ENCODE data around the gene PDE4D.

The PDE4D gene

DNA sequence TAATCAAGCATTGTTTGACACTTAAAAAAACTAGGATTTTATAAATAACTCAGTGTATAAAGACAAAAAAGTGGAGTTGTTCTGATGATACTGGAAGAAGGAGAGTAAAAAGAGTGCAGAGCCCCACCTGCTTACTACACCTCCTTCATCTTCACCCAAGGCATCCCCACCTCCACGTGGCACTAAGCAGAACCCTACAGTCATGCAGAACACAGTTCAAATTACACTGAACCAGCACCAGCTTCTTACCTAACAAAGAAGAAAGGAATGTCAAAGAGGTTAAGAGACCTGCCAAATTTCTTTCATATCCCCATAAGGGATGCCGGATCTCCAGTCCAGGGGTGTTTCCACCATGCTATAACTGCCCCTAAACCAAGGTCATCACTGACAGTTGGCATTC is 55.5 kb downstream of the PDE4D start:
- DNase-seq = no peak

DNA sequence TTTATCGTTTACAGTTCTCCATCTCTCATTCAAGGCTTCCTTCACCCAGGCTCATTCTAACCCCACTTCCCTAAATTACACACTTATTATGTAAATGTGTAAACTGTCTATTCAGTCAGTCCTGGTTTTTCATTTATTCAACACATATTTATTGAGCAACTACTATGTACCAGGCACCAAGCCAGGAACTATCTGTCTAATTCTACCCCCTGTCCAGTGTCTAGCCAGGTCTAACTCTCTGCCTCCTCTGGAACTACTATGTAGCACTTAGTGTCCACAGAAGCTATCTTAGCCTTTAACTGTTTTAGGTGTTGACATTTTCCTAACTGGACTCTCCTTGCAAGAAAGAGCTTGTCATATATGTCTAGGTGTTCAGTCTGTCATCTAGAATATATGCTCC is 56.5 kb downstream of the PDE4D start:
- no peak for DNase-seq

DNA sequence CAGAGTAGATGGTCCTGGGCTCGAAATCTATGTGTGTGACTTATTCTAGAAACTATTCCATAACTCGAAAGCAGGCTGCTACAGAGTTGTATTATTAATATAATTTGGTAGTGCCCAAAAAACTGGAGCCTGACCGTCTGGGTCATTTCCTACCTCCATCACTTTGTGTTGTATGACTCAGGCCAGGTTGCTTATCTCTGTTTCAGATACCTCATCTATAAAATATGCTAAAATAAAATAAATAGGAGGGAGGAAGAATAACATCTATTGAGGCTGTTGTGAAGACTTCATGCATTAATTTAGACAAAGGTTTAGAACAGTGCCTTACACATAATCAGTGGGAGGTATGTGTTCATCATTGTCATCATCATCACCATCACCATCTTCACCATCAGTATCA is 57.7 kb downstream of the PDE4D start:
- no peak for DNase-seq

DNA sequence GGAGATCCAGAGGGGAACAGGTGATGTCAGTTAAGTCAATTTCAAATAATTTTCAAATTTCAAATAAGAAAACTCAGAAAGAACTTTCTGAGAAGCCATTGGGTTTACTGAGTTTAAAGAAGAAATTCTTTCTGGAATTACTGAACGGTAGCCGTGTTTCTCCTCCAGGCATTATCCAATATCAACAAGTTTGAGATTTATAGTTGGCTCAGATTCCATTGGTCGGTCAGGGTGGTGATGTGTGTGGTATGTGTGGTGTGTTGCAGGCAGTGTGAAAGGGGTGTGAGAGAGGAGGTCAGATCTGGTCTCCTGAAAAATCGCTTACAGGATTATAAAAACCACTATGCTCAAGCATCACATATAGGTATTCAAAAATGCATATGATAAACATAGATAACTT is 60.1 kb downstream of the PDE4D start:
- DNase-seq = no peak

DNA sequence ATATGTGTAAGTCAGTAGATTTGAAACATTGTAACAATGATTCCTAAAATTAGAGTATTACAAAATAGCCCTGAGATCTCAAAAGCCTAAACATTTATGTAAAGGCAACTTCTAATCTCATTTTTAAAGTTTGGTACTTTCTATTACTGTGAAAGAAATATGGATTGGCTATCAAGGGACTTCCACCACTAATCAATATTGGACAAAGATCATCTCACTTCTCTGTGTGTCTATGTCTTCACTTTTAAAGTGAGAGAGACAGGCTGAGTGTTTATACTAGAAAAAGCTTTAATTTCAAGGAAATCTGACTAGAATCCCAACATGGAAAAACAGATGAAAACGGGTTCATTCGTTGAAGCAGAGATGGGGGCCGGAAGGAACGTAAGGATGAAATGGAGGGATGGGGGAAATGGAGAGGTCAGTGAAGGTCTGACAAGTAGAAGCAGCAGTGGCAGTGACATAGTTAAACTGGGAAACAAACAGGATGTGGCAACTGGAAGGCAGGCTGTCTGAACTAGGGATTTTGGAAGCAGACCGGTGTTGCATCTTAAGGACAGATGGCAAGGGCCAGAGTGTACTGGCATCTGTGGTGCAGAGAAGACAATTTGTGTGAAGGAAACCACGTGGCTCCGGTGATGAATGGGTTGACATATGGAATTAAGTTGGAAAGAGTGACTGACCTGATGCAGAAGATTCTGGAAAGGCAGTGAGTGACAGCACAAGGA is 60.8 kb downstream of the PDE4D start:
- DNase-seq = no peak

DNA sequence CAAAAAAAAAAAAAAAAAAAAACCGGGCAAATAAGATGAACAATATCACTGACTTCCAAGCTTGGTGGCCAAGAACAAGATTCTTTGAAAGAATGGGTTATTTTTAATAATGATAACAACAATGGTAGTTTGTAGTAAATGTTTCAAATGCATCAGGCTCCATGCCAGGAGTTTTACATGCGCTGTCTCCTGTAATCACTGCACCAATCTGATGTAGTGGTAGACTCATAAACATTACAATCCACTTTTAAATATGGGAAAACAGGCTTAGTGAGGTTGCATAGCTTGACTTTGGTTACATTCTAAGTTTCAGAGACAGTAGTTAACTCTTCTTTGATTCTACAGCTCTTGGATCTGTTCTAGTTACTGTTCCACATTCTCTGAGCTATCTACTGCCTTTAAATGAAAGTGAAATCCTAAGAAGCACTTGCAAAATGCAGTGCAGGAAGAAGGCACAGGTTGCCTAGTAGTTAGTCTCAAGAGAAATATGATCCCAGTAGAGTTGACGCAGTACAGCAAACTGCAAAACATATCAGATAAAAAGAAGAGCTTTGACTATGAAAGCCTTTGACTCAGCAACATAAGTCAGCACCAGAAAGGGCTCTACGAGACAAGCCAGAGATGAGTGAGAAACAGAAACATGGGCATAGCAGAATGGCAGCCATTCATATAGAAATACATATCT is 62.1 kb downstream of the PDE4D start:
- no peak for DNase-seq

DNA sequence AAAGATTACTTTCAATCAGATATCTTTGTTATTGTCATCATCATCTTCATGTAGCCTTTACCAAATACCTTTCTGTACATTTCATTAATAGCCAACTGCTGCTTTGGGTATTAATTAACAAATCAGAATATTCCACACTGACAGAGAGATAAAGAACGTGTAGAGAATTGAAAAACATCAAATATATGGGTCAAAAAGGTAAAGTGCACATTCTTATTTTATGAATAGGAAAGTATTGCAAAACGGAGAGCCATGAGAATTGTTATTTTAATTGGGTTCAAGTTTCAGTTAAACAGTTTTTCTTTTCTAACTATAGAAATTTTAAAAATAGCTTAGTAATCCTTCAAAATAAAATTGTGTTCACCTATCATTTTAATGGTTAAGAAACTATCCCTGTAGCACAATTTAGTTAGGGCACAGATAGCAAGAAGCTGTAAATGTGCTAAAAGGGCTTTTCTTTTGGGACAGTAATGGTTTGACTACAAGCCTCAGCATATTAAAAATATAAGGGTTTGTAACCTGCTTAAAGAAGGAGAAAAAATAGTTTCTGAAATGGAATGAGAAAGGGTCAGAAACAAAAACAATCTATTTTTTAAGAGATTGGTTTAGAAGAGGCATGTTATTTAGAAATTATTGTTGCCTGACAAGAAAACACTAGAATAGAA is 62.9 kb downstream of the PDE4D start:
- DNase-seq = no peak

DNA sequence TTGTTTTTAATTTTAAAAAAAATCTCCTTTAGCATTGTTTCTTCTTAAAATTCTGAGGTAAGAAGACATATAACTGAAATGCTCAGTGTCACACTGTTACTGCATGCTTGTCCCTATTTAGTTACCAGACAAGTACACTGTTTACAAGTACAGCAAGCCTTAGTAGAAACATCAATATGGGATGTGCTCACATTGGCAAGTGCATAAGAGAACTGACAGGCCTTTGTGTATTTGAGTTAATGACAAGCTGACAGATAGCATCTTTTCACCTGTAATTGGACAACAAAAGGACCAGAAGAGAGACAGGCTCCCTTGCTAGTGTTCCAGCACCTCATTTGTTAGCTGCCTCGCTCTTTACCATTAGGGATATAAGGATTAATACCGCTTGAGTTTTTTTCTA is 63.6 kb downstream of the PDE4D start:
- DNase-seq = no peak

DNA sequence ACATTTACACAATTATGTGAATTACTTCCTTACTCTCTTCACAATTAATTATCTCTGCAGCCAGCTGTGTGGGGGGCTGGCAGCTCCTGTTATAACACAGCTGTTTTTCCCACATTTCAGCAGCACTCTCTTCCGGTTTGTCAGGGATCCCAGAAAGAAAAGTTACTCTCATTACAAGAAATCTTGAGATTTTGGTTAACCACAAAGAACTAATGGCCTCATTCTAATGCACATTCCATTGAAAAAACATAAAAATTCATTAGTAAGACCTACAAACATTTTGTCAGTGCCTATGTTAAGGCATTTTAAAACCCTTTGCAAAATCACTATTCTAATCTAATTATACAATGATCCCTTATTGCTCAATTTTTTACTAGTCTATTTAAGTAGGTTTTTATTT is 64.1 kb downstream of the PDE4D start:
- no peak for DNase-seq

DNA sequence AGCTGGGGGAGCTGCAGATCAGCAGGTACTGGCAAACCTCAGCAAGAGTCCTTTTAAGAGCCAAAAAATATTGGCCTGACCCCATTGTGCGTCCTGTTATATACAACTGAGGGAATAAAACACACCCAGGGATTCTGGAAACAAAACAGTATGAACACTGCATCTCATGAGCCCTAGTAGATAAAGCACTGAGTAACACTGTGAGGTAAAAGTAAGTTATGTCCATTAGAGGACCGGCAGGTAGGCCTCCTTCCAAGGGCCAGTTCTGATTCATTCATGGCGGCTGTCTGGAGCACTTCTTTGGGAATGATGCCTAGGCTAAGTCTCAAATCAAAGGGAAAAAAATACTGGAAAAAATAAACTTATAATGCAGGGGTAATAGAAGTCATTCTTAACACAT is 64.9 kb downstream of the PDE4D start:
- no peak for DNase-seq

DNA sequence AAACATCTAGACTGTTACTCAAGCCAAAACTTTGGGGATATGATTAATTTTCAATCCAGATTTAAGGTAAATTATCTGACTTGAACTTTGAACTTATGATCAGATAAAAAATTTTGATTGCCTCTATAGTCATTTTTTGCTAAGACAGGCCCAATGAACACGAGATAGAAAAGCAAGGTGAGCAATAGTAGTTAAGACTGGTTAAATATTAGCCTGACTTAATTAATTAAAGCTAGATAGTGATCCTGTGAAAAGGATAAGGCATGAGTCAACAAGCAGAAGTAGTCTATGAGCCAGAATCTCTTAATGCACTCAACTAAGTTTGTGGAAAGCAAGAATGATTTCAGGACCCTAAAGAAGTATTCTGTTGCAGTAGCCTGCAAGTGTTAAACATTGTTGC is 66.5 kb downstream of the PDE4D start:
- no peak for DNase-seq

DNA sequence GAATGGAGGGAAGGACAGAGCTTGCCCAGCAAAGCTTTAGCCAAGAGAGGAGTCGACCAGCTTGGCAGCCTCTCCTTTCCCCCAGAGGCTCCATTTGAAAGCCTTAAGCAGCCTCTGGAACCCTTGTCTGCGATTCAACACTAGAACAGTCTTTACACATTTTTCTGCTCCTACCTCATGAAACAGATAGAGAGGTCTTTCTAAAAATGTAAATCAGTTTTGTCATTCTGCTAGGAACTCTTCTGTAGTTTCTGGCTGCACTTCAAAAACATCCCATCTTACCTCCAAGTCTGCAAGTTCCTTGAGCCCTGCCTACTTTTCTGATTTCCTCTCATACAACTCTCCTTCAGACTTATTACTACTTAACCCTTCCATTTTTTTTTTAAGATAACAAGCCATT is 70.1 kb downstream of the PDE4D start:
- DNase-seq = no peak

DNA sequence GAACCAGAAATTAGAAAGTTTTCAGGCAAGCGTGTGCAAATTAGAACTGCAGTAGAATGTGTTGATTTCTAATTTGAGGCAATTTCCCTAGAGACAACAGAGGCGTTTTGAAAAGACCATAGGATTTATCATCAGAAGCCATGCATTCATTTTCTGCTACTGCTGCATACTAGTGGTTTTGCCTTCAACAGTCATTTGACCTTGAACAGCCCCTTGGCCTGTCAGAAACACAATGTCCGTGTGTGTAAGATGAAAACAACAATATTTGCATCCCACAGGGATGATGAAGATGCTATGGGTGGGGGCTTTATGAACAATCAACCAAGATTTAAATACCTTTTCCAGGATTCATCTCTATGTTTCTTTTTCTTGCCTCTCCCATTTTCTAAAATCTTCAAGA is 73.7 kb downstream of the PDE4D start:
- DNase-seq = no peak

DNA sequence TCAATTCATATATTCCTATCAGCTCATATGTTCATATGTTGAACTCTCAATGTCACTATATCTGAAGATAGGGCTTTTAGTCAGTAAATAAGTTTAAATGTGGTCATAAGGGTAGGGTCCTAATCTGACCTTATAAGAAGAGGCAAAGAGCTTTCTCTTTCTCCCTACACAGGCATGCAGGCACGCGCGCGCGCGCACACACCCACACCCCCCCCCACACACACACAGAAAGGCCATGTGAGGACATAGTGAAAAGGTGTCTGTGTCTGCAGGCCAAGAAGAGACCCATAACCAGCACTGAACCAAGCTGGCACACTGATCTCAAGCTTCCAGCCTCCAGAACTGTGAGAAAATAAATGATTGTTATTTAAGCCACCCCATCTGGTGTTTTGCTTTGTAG is 76.0 kb downstream of the PDE4D start:
- DNase-seq = no peak

DNA sequence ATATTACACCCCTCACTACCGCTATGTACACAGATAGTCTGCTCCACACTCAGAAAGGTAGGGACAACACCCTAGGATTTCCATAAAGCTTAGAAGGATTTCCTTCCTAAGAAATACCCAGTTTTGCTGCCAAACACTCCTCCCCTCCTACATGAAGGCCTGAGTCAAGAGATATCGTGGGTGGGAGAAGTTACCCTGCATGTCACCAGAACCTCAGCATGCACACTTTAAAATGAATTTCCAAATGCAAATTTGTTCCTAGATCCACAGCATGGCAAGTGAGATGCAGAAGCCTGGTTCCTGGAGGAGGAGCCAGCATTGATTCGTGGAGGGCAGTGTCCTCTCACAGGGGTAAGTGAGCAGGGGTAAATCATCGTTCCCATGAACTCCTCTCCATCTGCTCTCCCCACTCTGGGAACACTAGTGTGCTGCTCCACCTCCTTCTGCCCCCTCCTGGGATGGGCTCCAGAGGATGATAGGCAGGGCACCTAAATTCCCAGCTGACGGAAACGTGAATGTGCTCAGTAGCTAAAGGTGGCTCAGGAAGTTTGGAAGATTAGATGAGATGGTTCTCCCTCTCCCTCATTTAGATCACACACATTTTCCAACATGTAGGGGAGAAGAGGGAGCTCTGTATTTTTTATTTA is 76.7 kb downstream of the PDE4D start:
- no peak for DNase-seq

DNA sequence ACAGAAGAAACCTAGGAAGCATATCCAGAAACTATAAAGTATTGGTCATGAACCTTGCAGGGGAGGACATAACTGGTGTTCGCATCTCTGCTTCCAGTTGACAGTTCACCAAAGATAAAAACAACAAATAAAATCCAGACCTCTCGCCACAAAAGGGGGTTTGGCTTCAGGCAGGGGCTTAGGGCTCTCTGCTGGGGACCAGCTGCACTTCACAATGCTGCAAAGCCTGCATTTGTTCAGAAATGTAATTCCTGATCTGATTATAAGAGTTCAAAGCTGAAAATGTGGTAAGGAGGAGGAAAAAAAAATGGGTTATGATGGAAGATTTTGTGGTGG is 79.0 kb downstream of the PDE4D start:
- DNase-seq = no peak

DNA sequence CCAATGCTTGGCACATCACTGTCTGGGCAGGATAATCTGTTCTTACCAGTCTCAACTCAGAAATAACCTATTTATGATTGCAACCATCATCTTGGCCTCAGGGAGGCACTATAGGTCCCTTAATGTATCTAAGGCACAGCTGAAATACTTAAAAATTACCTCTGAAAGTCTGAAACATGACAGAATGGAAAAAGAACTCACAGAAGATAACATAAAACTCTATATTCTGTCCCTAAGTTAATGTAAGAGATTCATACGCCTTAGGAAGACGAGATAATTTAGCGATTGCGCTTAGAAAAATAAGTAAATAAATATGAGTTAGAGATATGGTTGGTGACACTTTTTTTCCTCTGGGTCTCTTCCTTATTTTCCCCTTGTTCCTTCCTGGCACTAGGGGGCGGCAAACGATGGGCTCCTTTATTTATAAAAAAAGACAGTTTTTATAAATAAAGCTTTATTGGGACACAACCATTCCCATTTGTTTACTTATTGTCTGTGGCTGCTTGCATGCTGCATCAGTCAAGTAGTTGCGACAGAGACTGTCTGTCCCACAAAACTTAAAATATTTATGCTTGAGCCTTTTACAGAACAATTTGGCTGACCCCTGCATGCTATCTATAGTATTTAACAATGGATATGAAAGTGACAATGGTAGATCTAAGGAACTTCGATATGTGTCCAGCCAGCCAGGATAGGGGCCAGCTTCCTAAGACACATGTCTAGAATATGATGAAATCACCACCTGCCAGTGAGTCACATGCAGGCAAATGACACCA is 79.6 kb downstream of the PDE4D start:
- DNase-seq = peak; percentile 45

DNA sequence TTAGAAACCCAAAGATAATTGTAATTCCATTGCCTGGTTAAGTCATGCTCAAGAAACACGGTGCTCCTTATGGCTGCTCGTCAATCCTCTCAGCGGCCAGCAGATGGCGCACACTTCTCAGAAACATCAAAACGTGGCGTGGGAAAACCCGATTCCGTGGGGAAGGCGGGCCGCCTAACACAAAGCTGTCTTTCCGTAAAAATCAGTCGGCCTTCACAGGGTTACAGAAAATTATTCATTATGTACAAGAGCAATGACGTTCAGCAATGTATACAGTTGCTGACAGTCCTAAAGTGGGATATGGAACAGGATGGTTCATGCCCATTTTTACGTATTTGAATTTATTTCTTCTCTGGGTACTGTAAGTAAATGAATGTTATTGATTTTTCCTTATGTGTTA is 83.5 kb downstream of the PDE4D start:
- peak; percentile 70 for DNase-seq

DNA sequence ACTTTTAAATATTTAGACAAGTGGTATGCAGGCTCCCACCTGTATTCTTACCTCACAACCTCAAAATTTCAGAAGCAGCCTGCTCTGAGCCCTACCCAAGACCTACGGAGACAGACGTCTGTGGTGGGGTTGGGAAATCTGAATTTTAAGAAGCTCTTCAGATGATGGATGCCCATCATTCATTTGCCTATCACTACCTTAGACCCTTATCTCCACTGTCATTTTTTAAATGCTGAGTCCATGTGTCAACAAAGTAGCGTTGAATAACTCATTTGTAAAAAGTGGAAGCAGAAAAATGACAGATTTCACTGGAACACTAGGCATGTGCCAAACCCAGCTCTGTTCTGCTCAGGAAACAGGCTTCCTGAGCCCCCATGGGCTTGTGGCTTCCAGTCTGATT is 85.7 kb downstream of the PDE4D start:
- DNase-seq = no peak

DNA sequence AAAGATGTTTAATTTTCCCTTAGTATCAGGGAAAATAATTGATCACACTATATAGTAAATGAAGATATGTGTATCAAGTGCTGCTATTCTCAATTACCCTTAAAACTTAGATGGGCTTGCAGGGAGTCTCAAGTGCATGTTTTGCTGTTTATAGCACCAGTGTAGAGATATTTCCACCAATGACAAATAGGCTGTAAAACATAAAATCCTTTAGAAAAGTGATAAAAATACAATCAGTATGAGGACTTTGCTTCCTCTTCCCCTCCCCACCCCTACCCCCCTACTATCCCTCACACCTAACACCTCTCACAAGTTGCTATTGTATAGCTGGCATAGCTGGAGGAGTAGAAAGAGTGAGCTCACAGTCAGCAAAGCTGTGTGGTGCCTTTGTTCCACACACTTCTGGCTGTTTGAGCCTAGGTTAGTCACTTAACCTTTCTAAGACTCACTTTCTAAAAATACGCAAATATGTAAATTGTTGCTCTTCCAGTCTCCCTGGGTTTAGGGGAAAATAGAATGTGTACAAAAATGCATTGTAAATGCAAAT is 93.1 kb downstream of the PDE4D start:
- DNase-seq = no peak

DNA sequence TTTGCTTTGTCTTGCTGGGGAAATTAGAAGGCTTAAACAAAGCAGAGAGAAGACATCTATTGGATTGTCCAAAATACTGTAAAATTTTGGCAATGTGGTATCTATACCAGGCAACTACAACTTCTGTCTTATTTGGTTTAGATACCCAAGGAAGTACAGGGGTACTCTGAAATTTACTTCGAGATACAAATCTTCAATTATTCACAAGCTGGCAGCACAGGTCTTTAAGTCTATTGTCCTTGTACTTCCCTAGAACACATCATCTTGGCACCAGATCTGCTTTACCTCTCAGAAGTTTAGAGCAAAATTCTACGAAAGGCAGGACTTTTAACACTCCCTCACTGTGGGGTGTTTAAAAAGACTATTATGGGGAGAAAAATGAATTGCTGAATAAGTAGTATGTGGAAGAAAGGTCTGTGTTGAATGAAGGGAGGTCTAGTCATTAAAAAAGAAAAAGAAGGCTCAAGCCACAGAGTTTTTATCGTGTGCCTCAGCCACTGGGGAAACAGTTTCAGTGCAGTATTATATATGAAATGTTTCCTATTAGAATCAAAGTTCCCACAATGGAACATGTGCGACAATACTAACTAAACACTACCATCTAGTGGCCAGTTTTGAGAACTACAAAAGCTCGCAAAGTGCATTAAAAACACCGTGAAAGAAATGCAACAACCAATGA is 93.7 kb downstream of the PDE4D start:
- no peak for DNase-seq

All from activated CD4-positive, alpha-beta T cell treated with anti-CD3 and anti-CD28 coated beads for 48 hours (primary cell).